ENCODE results near the gene COL19A1. TPM values are rescaled to one million over a fixed set of nuclear protein-coding genes. Genes with fewer than 3 reads are reported as not detected.

The COL19A1 gene
- total and polyA plus RNA-seq, 7 donors = 0.54 to 1.6 (median 0.83) TPM; not detected in 3

- TF ChIP-seq EP300 (IDR thresholded peaks at IDR 0.05) (no peak), CTCF (IDR thresholded peaks at IDR 0.05) (no peak), POLR2A (IDR thresholded peaks at IDR 0.05) (no peak), POLR2AphosphoS5 (IDR thresholded peaks at IDR 0.05) (no peak)
- H3K36me3 ChIP-seq = no peaks in the 10 kb centered on the region
- no peak overlapping the region for H3K4me3 ChIP-seq
- intact Hi-C loops (cut with DNase I) = no loop called here
- no peaks in the 10 kb centered on the region for H3K27me3 ChIP-seq
- WGBS, 2 donors = 40 to 78% methylated on average over 1 of the region's 1 CpG
- DNase-seq = no peak
- H3K27ac ChIP-seq = no peak overlapping the region
- H3K9me3 ChIP-seq = peaks cover 0 to 6% (median 0%) of the 10 kb centered on the region in 4 donors
- no peaks in the 10 kb centered on the region for H3K4me1 ChIP-seq
Observed at GRCh38 chr6:70041411-70041810, 175.1 kb downstream of the COL19A1 start.

GRCh38 chr6:70045413-70045812 is 179.1 kb downstream of the COL19A1 start:
- H3K27me3 ChIP-seq = no peaks in the 10 kb centered on the region
- no peak overlapping the region for H3K27ac ChIP-seq
- WGBS, 2 donors = 60 to 61% methylated on average over 3 of the region's 3 CpGs
- no peak for DNase-seq
- H3K4me3 ChIP-seq = no peak overlapping the region
- peaks cover 0 to 6% (median 0%) of the 10 kb centered on the region in 4 donors for H3K9me3 ChIP-seq
- H3K36me3 ChIP-seq = no peaks in the 10 kb centered on the region
- no peak for TF ChIP-seq CTCF (IDR thresholded peaks at IDR 0.05)
- TF ChIP-seq POLR2A (IDR thresholded peaks at IDR 0.05) = no peak
- no peak for TF ChIP-seq POLR2AphosphoS5 (IDR thresholded peaks at IDR 0.05)
- TF ChIP-seq EP300 (IDR thresholded peaks at IDR 0.05) = no peak
- no peaks in the 10 kb centered on the region for H3K4me1 ChIP-seq
- intact Hi-C loops (cut with DNase I) = no loop called here

- Histone ChIP-seq H3K27me3 (no peaks in the 10 kb centered on the region), H3K4me1 (no peaks in the 10 kb centered on the region), H3K36me3 (no peaks in the 10 kb centered on the region), H3K4me3 (no peak overlapping the region), H3K27ac (no peak overlapping the region), H3K9me3 (no peaks in the 10 kb centered on the region)
- TF ChIP-seq POLR2A (IDR thresholded peaks at IDR 0.05) = no peak
- TF ChIP-seq CTCF (IDR thresholded peaks at IDR 0.05) = no peak
- no peak for TF ChIP-seq POLR2AphosphoS5 (IDR thresholded peaks at IDR 0.05)
- no peak for TF ChIP-seq EP300 (IDR thresholded peaks at IDR 0.05)
- no peak for DNase-seq
- intact Hi-C loops (cut with DNase I) = no loop called here
- WGBS, 2 donors = 67 to 78% methylated on average over 5 of the region's 5 CpGs
Observed at GRCh38 chr6:70051197-70052124, 185.1 kb downstream of the COL19A1 start.

GRCh38 chr6:70059039-70059719 is 192.8 kb downstream of the COL19A1 start:
- Histone ChIP-seq H3K27me3 (no peaks in the 10 kb centered on the region), H3K27ac (no peak overlapping the region), H3K4me1 (no peaks in the 10 kb centered on the region), H3K36me3 (no peaks in the 10 kb centered on the region), H3K4me3 (no peak overlapping the region), H3K9me3 (no peaks in the 10 kb centered on the region)
- no peak for DNase-seq
- TF ChIP-seq EP300 (IDR thresholded peaks at IDR 0.05) (no peak), POLR2AphosphoS5 (IDR thresholded peaks at IDR 0.05) (no peak), CTCF (IDR thresholded peaks at IDR 0.05) (no peak), POLR2A (IDR thresholded peaks at IDR 0.05) (no peak)
- intact Hi-C loops (cut with DNase I) = no loop called here
- WGBS, 2 donors = 24 to 48% methylated on average over 2 of the region's 2 CpGs

Measured in sigmoid colon (tissue), 7 donors.